GM12801 (cell line): ENCODE results near the gene DHRS13.

Experiments
- TF ChIP-seq, protein P1 (sequence below): IDR thresholded peaks from one replicate; pipeline ENCODE4 v1.5.1; 2011; ENCODE audit warnings: control low read depth; ENCODE audit not compliant: insufficient read length; ENCODE audit errors: extremely low read depth

Gene DHRS13

DNA sequence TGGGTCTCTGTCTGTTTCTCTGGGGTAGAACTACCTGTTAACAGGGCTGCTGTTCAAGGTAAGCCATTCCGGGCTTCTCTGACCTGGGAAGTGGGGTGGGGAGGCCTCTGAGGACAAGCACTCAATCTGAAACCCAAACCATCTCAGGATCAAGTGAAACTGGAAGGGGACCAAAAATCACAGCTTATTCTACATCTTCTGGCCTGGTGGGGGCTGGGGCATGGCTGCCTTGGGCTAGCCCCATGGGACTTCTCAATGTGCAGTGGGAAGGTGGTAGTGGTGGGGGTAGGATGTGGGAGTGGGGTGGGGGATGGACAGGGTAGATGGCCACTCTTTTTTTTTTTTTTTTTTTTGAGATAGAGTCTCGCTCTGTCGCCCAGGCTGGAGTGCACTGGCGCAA is 10.9 kb downstream of the DHRS13 start:
- TF ChIP-seq, protein P1, sequence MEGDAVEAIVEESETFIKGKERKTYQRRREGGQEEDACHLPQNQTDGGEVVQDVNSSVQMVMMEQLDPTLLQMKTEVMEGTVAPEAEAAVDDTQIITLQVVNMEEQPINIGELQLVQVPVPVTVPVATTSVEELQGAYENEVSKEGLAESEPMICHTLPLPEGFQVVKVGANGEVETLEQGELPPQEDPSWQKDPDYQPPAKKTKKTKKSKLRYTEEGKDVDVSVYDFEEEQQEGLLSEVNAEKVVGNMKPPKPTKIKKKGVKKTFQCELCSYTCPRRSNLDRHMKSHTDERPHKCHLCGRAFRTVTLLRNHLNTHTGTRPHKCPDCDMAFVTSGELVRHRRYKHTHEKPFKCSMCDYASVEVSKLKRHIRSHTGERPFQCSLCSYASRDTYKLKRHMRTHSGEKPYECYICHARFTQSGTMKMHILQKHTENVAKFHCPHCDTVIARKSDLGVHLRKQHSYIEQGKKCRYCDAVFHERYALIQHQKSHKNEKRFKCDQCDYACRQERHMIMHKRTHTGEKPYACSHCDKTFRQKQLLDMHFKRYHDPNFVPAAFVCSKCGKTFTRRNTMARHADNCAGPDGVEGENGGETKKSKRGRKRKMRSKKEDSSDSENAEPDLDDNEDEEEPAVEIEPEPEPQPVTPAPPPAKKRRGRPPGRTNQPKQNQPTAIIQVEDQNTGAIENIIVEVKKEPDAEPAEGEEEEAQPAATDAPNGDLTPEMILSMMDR, result no peak

DNA sequence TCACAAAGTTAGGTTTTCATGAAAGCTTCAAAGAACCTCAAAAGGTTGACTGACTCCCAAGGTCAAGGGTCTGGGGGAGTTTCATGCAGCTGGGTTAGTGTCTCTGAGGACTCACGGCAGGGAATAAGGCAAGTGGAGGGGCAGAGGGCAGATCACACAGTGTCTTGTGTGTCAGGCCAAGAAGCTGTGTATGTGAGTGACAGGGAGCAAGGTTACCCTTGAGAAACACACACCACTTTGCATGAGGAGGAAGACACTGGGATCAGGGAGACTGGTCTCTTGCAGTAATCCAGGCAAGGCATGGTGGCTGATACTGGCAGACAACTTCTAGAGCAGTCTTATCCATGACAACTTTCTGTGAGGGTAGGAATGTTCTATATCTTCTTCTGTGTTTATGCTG is 11.7 kb downstream of the DHRS13 start:
- TF ChIP-seq, protein P1, result no peak

DNA sequence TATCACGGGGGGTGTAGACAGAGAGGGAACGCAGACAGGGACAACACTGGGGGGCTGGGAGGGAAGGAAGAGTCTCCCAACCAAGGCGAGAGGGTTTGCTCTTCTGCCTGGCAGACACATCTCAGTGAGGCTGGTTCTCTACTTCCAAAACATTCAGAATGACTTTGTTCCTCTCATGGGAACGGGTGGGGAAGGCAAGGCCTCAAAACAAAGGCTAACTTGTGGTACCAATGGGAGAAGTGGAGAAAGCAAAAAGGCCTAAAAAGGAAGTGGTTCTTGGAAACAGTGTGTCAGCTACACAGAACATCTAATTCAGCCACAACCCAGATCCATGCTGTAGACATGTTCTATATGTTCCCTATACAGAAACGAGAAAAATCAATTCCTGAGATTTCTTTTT is 12.9 kb downstream of the DHRS13 start:
- TF ChIP-seq, protein P1, result no peak

DNA sequence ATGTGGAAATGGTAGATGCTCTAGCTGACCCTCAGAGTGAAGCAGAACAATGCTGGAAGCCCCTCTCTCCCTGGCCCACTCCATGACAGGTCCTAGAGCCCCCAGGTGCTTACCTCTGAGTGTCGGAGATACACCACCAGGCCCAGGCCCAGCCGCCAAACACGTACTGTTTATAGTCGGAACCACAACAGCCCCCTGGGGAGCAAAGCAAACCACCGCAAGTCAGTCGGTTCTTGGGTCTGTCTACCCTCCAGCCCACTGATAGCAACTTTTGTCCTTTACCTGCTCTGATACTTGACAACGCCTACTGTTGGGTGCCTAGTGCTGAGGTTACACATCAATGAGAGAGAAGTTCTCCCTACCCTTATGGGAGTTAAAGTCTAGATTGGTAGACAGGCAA is 14.0 kb downstream of the DHRS13 start:
- TF ChIP-seq, protein P1, result no peak

DNA sequence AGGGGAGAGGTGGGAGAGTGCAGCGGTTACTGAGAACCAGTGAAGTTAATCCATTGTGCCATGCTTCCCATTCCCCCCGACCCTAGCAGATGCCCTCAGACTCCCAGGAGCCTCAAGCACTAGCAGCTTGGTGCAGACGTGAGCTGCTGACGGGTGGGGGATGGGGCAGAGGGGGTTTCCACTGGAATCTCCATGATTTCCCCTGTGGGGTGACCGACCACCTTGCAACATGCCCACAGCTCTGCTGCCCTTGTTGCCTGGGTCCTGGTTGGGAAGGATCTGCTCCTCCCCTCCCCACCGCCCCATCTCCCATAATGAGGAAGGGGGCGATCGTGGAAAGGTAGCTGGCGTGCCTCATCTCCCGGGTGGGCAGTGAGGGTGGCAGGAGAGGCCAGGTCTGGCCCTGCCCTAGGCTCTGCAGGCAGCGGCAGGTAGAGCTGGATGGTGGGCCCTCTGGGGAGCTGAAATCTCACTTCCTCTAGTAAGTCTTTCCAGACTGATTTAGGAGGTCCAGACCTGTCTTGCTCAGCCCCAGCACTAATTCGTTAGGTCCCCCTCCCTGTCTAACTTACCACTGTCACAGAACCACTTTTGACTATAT is 14.9 kb downstream of the DHRS13 start:
- TF ChIP-seq, protein P1, result no peak

DNA sequence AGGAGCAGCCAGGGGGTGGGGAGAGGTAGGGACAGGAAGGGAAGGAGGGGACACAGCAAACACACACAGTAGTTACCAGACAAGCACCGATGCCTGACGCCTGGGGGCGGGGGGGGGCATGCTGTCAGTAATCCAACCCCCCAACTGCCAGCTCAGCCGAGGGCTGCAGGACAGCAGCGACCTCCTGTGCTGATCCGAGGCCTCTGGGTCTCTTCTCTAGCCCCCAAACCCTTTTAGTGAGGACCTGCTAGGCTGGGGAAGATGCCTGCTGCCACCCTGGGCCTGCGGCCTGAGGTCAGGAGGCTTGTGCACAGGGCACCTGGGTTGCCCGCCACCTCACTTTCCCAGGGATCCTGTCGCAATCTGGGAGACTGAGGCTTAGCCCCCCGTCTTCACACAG is 16.9 kb downstream of the DHRS13 start:
- TF ChIP-seq, protein P1, result no peak

DNA sequence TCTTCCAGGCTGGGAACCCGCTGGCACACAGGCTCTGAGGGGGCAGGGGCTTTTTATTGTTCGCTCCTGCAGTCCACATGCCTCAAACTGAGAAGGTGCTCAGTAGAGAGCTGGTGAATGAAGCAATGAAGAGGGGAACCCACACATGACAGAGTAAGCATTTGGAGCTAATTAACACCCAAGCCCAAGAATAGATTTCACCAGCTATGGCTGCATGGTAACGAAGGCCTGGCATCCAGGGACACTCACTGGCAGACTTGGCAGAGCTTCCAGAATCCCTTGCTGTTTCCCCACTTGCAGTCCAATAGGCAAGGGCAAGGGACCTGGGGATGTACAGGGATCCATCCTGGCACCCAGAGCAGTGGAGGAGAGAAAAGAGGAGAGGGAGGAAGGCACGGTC is 17.5 kb downstream of the DHRS13 start:
- TF ChIP-seq, protein P1, result no peak
